ENCODE measurements around the gene KRTAP10-8.

- TF ChIP-seq CTCF (IDR thresholded peaks at IDR 0.05 in 4 of 5, conservative IDR thresholded peaks at IDR 0.05 in 1 of 5) (no peak), POLR2A (IDR thresholded peaks at IDR 0.05) (no peak)
Observed at GRCh38 chr21:44658541-44658910, 46.6 kb downstream of the KRTAP10-8 start.

All from gastrocnemius medialis (tissue), 4 donors.